SK-N-MC (cell line): ENCODE data around the gene FSTL4.

Source experiments
- EZH2 ChIP-seq: fragments of 200-600 bp; sonication (generic); IDR thresholded peaks from one replicate; pipeline ENCODE4 v1.6.1; 2017; ENCODE audit warnings: antibody characterized with exemption
- FOXP2 ChIP-seq: optimal IDR thresholded peaks from 2 replicates; pipeline ENCODE3; 2011; ENCODE audit warnings: mild to moderate bottlenecking, moderate library complexity; ENCODE audit not compliant: insufficient read depth; ENCODE audit errors: extremely low read length, control extremely low read depth
- POLR2AphosphoS5 ChIP-seq: IDR thresholded peaks from 2 replicates; pipeline ENCODE4 v1.6.1; 2012; ENCODE audit warnings: mild to moderate bottlenecking, low read depth, low read length, borderline replicate concordance

GRCh38 chr5:133332439-133333024, 279.8 kb downstream of the FSTL4 start:
- TF ChIP-seq EZH2 = no peak
- no peak for TF ChIP-seq POLR2AphosphoS5
- no peak for TF ChIP-seq FOXP2
